Upper lobe of left lung (tissue), 4 donors: ENCODE results near the gene ITPKC.

Experiments used
- POLR2A ChIP-seq, 4 donors: fragments of 450-650 bp; IDR thresholded peaks; one replicate each; pipeline ENCODE4 v1.5.1; 2016 to 2017; ENCODE audit warnings: antibody characterized with exemption in 4 of 4, mild to moderate bottlenecking in 2 of 4
- POLR2AphosphoS5 ChIP-seq, 2 donors: sonication (generic); formaldehyde crosslinking; IDR thresholded peaks; one replicate each; pipeline ENCODE4 v1.5.1; 2017; ENCODE audit warnings: antibody characterized with exemption in 2 of 2
- TF ChIP-seq, protein P1 (sequence below), 6 experiments: fragments of 450-650 bp in 4 of 6; fragments of 200-600 bp in 2 of 6; sonication (generic) in 2 of 6; IDR thresholded peaks; one replicate each; pipeline ENCODE4 v1.5.1; 2016 to 2019; ENCODE audit warnings: antibody characterized with exemption in 6 of 6

DNA sequence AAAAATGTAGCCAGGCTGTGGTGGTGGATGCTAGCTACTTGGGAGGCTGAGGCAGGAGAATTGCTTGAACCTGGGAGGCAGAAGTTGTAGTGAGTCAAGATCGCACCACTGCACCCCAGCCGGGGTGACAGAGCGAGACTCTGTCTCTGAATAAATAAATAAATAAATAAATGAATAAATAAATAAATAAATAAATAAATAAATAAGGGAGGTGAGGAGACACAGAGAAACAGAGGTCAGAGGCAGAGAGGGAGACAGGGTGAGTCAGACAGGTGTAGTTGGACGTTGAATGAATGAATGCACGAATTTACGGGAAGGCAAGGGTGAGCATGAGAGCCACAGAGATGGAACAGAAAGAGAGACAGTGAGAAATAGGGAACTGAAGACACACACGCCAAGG is 64.2 kb downstream of the ITPKC start:
- no peak for TF ChIP-seq POLR2A (IDR thresholded peaks at IDR 0.05)
- TF ChIP-seq, protein P1, sequence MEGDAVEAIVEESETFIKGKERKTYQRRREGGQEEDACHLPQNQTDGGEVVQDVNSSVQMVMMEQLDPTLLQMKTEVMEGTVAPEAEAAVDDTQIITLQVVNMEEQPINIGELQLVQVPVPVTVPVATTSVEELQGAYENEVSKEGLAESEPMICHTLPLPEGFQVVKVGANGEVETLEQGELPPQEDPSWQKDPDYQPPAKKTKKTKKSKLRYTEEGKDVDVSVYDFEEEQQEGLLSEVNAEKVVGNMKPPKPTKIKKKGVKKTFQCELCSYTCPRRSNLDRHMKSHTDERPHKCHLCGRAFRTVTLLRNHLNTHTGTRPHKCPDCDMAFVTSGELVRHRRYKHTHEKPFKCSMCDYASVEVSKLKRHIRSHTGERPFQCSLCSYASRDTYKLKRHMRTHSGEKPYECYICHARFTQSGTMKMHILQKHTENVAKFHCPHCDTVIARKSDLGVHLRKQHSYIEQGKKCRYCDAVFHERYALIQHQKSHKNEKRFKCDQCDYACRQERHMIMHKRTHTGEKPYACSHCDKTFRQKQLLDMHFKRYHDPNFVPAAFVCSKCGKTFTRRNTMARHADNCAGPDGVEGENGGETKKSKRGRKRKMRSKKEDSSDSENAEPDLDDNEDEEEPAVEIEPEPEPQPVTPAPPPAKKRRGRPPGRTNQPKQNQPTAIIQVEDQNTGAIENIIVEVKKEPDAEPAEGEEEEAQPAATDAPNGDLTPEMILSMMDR (IDR thresholded peaks at IDR 0.05): no peak
- TF ChIP-seq POLR2AphosphoS5 (IDR thresholded peaks at IDR 0.05): no peak
